Measurements from ENCODE around the gene STXBP2. TPM values are rescaled to one million over a fixed set of nuclear protein-coding genes. Genes with fewer than 3 reads are reported as not detected.

Gene STXBP2
- total RNA-seq, 1 experiment from 2014 or later: 141 TPM

DNA sequence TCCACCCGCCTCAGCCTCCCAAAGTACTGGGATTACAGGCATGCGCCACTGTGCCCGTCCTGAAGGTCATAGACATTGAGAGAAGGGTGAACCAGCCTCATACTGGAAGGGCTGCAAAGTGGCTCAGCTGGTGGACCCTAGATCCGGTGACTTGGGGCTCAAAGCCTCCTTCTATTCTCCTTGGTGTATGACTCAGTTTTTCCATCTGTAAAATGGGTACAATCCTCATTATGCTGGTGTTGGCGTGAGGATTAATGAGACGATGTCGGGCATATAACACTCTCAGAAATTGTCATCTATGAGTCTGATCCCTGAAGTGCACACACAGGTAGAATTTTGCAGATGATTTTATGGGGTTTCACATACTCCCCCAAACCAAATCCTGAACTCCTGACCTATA is 47.1 kb upstream of the STXBP2 start:
- Histone ChIP-seq H2AFZ (ENCODE audit: low read depth, low read length, poor library complexity, severe bottlenecking) (no peak overlapping the region), H3K4me2 (ENCODE audit: low read length) (peak overlapping the region; percentile 39), H3K9ac (ENCODE audit: low read length) (no peak overlapping the region), H3K36me3 (ENCODE audit: control insufficient read depth in 1 of 2, insufficient read depth in 2 of 2, low read length in 2 of 2) (no peaks in the 10 kb centered on the region), H3K27me3 (ENCODE audit: insufficient read depth, low read length) (no peaks in the 10 kb centered on the region), H3K9me2 (ENCODE audit: insufficient read depth) (no peaks in the 10 kb centered on the region), H3K9me3 (ENCODE audit: control insufficient read depth in 1 of 2, insufficient read depth in 1 of 2, low read depth in 1 of 2, low read length in 2 of 2) (no peaks in the 10 kb centered on the region), H3K79me2 (ENCODE audit: insufficient read depth, low read length) (no peaks in the 10 kb centered on the region), H3K4me1 (ENCODE audit: control insufficient read depth in 1 of 2, insufficient read depth in 2 of 2, low read length in 2 of 2) (peaks cover 4 to 21% of the 10 kb centered on the region in 2 experiments), H3K27ac (ENCODE audit: low read depth, low read length) (no peak overlapping the region), H4K20me1 (ENCODE audit: insufficient read depth) (no peaks in the 10 kb centered on the region), H3K4me3 (replicated peaks in 1 of 2; ENCODE audit: low read depth in 1 of 2, low read length in 2 of 2) (no peak overlapping the region)
- ChIA-PET RAD21 (ENCODE audit: low non-redundant PET in 1 of 2, low total read pairs in 2 of 2, uncharacterized antibody in 2 of 2, unreplicated experiment in 2 of 2) (no interaction called here), POLR2A (no interaction called here), CTCF (no interaction called here)
- TF ChIP-seq ZNF274 (IDR thresholded peaks at IDR 0.05; ENCODE audit: low read depth, low read length) (no peak), RAD21 (IDR thresholded peaks at IDR 0.05; ENCODE audit: low read depth) (no peak), JUND (IDR thresholded peaks at IDR 0.05) (no peak), EGR1 (IDR thresholded peaks at IDR 0.05; ENCODE audit: low read depth) (no peak), CEBPB (IDR thresholded peaks at IDR 0.05; ENCODE audit: low read depth) (no peak), SIN3A (IDR thresholded peaks at IDR 0.05; ENCODE audit: low read depth) (no peak), TCF7L2 (IDR thresholded peaks at IDR 0.05; ENCODE audit: borderline replicate concordance, extremely low read depth, insufficient read depth, insufficient read length) (no peak), ZFX (IDR thresholded peaks at IDR 0.05) (no peak), SP1 (IDR thresholded peaks at IDR 0.05; ENCODE audit: low read depth) (no peak)
- TF ChIP-seq, protein P1, sequence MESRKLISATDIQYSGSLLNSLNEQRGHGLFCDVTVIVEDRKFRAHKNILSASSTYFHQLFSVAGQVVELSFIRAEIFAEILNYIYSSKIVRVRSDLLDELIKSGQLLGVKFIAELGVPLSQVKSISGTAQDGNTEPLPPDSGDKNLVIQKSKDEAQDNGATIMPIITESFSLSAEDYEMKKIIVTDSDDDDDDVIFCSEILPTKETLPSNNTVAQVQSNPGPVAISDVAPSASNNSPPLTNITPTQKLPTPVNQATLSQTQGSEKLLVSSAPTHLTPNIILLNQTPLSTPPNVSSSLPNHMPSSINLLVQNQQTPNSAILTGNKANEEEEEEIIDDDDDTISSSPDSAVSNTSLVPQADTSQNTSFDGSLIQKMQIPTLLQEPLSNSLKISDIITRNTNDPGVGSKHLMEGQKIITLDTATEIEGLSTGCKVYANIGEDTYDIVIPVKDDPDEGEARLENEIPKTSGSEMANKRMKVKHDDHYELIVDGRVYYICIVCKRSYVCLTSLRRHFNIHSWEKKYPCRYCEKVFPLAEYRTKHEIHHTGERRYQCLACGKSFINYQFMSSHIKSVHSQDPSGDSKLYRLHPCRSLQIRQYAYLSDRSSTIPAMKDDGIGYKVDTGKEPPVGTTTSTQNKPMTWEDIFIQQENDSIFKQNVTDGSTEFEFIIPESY (IDR thresholded peaks at IDR 0.05; ENCODE audit: extremely low read depth, insufficient replicate concordance, low read length): no peak
- TF ChIP-seq, protein P2, sequence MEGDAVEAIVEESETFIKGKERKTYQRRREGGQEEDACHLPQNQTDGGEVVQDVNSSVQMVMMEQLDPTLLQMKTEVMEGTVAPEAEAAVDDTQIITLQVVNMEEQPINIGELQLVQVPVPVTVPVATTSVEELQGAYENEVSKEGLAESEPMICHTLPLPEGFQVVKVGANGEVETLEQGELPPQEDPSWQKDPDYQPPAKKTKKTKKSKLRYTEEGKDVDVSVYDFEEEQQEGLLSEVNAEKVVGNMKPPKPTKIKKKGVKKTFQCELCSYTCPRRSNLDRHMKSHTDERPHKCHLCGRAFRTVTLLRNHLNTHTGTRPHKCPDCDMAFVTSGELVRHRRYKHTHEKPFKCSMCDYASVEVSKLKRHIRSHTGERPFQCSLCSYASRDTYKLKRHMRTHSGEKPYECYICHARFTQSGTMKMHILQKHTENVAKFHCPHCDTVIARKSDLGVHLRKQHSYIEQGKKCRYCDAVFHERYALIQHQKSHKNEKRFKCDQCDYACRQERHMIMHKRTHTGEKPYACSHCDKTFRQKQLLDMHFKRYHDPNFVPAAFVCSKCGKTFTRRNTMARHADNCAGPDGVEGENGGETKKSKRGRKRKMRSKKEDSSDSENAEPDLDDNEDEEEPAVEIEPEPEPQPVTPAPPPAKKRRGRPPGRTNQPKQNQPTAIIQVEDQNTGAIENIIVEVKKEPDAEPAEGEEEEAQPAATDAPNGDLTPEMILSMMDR (IDR thresholded peaks at IDR 0.05 in 2 of 3, conservative IDR thresholded peaks at IDR 0.05 in 1 of 3; ENCODE audit: borderline replicate concordance in 1 of 3, insufficient read depth in 1 of 3, low read depth in 2 of 3, low read length in 2 of 3): no peak
- TF ChIP-seq, protein P3, sequence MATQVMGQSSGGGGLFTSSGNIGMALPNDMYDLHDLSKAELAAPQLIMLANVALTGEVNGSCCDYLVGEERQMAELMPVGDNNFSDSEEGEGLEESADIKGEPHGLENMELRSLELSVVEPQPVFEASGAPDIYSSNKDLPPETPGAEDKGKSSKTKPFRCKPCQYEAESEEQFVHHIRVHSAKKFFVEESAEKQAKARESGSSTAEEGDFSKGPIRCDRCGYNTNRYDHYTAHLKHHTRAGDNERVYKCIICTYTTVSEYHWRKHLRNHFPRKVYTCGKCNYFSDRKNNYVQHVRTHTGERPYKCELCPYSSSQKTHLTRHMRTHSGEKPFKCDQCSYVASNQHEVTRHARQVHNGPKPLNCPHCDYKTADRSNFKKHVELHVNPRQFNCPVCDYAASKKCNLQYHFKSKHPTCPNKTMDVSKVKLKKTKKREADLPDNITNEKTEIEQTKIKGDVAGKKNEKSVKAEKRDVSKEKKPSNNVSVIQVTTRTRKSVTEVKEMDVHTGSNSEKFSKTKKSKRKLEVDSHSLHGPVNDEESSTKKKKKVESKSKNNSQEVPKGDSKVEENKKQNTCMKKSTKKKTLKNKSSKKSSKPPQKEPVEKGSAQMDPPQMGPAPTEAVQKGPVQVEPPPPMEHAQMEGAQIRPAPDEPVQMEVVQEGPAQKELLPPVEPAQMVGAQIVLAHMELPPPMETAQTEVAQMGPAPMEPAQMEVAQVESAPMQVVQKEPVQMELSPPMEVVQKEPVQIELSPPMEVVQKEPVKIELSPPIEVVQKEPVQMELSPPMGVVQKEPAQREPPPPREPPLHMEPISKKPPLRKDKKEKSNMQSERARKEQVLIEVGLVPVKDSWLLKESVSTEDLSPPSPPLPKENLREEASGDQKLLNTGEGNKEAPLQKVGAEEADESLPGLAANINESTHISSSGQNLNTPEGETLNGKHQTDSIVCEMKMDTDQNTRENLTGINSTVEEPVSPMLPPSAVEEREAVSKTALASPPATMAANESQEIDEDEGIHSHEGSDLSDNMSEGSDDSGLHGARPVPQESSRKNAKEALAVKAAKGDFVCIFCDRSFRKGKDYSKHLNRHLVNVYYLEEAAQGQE (IDR thresholded peaks at IDR 0.05; ENCODE audit: low read depth): no peak
- DNase-seq (ENCODE audit: low read depth, low spot score) (no peak), ATAC-seq (no peak)
- no TSS peak for BruUV-seq (replicated peaks)
- intact Hi-C loops (cut with micrococcal nuclease): no loop called here
